AG10803 (cell line): ENCODE data around the gene CLDN6.
A peak's percentile ranks its signal among the peaks of the same experiment; 100 is the strongest.

Experiments
- DNase-seq: peaks from one replicate; pipeline ENCODE4 v3.0.0; 2010; ENCODE audit warnings: low read depth
- H3K4me3 ChIP-seq: 2 replicates; pipeline ENCODE4 v1.5.1; 2011; ENCODE audit warnings: mild to moderate bottlenecking, low read length, control low read depth
- TF ChIP-seq, protein P1 (sequence below): conservative IDR thresholded peaks from 2 replicates; pipeline ENCODE4 v1.5.1; 2011; ENCODE audit warnings: mild to moderate bottlenecking, low read length, control low read depth, inconsistent platforms

The CLDN6 gene

DNA sequence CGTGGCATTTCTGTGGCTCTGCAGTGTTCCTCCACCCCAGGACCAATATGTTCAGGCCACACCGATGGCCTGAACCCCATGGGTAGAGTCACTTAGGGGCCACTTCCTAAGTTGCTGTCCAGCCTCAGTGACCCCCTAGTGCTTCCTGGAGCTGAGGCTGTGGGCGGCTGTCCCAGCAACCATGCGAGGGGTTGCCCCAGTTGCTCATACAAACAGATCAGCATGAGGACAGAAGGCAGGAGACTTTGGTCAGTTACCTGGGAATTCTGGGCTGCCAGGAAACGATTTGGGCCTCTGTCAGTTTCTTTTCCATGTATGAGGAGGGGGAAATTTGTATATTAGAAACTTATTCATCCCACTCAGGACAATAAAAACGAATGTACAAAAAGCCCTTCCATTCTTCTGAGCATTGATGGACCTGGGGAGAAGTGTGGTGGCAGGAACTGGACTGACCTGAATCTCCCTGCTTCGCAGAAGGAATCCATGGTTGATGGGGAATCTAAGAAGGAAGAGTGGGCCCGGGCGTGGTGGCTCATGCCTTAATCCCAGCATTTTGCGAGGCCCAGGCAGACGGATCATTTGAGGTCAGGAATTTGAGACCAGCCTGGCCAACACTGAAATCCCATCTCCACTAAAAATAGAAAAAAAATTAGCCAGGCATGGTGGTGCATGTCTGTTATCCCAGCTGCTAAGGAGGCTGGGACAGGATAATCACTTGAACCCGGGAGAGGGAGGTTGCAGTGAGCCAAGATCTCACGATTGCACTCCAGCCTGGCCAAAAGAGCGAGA, 42.5 kb upstream of the CLDN6 start:
- H3K4me3 ChIP-seq, result no peak overlapping the region
- TF ChIP-seq, protein P1, sequence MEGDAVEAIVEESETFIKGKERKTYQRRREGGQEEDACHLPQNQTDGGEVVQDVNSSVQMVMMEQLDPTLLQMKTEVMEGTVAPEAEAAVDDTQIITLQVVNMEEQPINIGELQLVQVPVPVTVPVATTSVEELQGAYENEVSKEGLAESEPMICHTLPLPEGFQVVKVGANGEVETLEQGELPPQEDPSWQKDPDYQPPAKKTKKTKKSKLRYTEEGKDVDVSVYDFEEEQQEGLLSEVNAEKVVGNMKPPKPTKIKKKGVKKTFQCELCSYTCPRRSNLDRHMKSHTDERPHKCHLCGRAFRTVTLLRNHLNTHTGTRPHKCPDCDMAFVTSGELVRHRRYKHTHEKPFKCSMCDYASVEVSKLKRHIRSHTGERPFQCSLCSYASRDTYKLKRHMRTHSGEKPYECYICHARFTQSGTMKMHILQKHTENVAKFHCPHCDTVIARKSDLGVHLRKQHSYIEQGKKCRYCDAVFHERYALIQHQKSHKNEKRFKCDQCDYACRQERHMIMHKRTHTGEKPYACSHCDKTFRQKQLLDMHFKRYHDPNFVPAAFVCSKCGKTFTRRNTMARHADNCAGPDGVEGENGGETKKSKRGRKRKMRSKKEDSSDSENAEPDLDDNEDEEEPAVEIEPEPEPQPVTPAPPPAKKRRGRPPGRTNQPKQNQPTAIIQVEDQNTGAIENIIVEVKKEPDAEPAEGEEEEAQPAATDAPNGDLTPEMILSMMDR, result no peak
- no peak for DNase-seq

DNA sequence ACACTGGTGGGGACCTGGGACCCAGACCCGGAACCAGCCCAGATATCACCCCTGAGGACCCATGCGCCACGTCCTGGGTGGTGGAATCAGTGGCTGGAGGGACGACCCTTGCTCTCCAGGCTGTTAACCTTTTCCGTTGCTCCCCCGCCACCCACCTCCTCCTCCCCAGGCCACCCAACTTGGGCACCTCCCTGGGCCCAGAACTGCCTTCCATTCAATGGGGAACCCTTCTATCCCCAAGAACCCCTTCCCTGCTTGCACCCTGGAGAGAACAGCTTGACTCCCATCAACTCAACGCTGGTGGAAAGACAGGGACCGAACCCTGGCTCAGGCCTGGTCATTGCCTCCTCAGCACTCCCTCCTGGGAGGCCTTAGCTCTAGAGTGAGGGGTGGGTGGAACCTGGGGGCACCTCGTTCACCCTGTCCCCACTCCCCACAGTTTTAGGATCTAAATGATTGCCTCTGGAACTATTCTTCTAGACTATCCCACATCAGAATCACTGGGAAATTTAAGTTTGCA, 41.8 kb upstream of the CLDN6 start:
- H3K4me3 ChIP-seq, result peak overlapping the region; percentile 54
- DNase-seq, result no peak
- TF ChIP-seq, protein P1, result no peak

- TF ChIP-seq, protein P1, result peak; percentile 49
- peak overlapping the region; percentile 83 for H3K4me3 ChIP-seq
- peak; percentile 88 for DNase-seq
These were observed 41.2 kb upstream of the CLDN6 start for GRCh38 chr16:3059041-3059722.

- peak; percentile 12 for DNase-seq
These were observed 40.4 kb upstream of the CLDN6 start for GRCh38 chr16:3058139-3059030.

GRCh38 chr16:3057181-3058138, 39.5 kb upstream of the CLDN6 start:
- TF ChIP-seq, protein P1, result no peak
- DNase-seq, result no peak
- 0 out of 2 replicates have a peak overlapping the region, but pooled peaks have one; percentile 9 for H3K4me3 ChIP-seq

More at GRCh38 chr16:3058139-3059030, 40.4 kb upstream of the CLDN6 start:
- H3K4me3 ChIP-seq, result peak overlapping the region; percentile 83
- TF ChIP-seq, protein P1, result no peak
